SIG-M5 treated with dmso at 0.1 percent for 504 hours (cell line): ENCODE data around the gene RHOU.
A peak's percentile ranks its signal among the peaks of the same experiment; 100 is the strongest.
"Not testable (repeated sequence)": the region's sequence is repeated elsewhere in the genome, so short reads cannot be mapped to it uniquely, and the experiment has no call there.

Experiments
- DNase-seq: peaks from one replicate; lab custom pipeline; 2025; ENCODE audit not compliant: unreplicated experiment; lab: John Stamatoyannopoulos, UW

RHOU gene

GRCh38 chr1:228734881-228735801, at the start of gene RHOU:
RHOU (plus strand) TSS chr1:228735479; CDS start chr1:228735743, 264 bp downstream.
- peak; percentile 76 for DNase-seq

DNA sequence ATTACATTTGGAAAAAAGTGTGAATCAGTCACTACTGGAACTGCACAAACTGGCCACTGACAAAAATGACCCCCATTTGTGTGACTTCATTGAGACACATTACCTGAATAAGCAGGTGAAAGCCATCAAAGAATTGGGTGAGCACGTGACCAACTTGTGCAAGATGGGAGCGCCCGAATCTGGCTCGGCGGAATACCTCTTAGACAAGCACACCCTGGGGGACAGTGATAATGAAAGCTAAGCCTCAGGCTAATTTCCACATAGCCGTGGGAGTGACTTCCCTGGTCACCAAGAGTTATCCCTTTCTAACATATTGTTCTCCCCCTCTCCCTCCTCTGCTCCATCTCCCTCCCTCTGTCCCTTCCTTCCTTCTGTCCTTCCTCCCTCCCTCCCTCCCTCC, 47.7 kb upstream of the RHOU start:
- no peak for DNase-seq

GRCh38 chr1:228689255-228689654, 46.0 kb upstream of the RHOU start:
- DNase-seq = no peak

- no peak for DNase-seq
These were observed 44.1 kb upstream of the RHOU start for GRCh38 chr1:228691211-228691610.

- DNase-seq = peak; percentile 35
These were observed 43.4 kb upstream of the RHOU start for GRCh38 chr1:228691926-228692325.

- not testable (repeated sequence) for DNase-seq
These were observed 40.8 kb upstream of the RHOU start for GRCh38 chr1:228694447-228694846.

GRCh38 chr1:228695015-228695955, 40.0 kb upstream of the RHOU start:
- no peak for DNase-seq

DNA sequence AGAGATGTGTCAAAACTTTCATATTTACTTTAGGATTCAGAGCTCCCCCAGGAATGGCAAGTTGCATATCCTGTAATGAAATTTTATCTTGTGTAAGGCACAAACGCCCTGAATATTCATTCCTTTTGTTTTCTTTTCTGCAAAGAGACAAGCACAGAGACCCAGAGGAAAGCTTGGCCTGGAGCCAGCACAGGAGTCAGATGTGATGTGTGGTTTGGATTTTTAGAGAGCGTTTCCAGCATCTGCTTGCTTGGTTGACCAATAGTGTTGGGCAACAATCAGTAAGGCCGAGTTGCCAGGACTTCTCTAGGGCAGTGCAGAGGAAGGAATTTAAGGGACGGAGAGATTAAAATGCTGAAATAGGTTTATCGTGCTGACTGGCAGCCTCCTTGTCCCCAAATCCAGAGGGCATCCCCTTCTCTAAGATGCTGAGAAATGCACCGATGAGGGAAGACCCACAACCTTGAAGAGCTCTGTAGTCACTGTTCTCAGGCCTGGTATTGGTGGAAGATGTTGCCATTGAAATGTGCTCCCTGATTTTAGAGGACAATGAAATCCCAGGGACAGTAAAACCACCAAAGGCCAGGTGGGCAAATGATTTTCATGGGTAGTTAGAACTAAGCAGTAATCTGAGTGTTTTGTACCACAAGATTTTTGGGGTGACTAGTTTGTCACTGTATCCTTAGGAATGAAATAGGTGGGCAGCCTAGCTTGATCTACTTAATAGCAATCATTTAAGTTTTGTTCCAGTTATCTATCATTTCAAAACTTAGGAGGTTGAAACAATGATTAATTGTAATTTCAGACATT, 37.9 kb upstream of the RHOU start:
- DNase-seq = peak; percentile 35

DNA sequence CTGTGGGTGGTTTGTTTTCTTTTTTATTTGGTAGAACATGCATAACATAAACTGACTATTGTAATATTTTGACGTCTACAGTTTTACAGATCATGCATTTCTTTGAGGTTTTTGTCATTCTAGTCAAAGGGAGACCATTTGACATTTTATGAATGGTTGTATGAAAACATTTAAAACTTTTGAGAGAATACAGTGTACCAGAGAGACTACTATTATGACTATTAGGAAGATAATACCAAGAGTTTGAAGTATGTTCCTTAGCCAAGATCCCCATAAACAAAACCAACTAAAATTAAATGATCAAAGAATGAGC, 37.3 kb upstream of the RHOU start:
- no peak for DNase-seq

DNA sequence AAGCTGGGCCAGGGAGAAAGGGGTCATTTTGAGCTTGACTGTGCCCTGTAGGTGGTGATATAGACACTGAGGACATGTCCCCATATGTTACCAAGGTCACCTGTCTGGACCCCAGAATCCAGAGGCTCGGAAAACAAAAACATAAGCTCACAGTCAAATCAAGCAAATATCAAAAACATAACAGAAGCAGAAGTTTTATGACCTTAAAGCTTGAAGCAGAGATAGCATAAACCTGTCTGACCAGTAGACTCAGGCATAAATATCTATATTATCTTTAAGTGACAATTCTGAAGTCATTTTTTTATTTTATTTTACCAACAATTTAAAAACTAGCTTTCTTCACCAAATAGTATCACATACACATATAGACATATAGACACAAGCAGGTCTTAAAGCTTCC, 32.8 kb upstream of the RHOU start:
- DNase-seq = no peak

GRCh38 chr1:228706305-228706704, 29.0 kb upstream of the RHOU start:
- no peak for DNase-seq

GRCh38 chr1:228717081-228717480, 18.2 kb upstream of the RHOU start:
- no peak for DNase-seq

GRCh38 chr1:228721407-228721806, 13.9 kb upstream of the RHOU start:
- DNase-seq = peak; percentile 67

GRCh38 chr1:228723287-228723686, 12.0 kb upstream of the RHOU start:
- DNase-seq = no peak

DNA sequence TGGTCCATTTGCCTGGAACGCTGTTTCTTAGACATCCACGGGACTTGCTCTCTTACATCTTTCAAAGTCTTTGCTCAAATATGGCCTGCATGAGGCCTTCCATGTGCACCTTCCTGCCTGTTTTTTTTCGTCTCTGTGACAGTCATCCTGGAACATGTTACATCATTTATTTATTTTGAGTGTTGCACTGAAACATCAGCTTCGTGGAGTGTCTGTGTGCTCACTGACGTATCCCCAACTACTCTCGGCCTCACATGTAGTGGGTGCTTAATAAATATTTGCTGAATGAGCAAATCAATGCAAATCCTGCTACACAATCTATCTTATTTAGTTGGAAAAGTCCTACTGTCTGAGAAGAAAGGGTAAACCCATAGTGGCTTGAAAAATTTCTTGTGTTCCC, 11.4 kb upstream of the RHOU start:
- DNase-seq = no peak

- no peak for DNase-seq
These were observed 10.1 kb upstream of the RHOU start for GRCh38 chr1:228725178-228725577.

DNA sequence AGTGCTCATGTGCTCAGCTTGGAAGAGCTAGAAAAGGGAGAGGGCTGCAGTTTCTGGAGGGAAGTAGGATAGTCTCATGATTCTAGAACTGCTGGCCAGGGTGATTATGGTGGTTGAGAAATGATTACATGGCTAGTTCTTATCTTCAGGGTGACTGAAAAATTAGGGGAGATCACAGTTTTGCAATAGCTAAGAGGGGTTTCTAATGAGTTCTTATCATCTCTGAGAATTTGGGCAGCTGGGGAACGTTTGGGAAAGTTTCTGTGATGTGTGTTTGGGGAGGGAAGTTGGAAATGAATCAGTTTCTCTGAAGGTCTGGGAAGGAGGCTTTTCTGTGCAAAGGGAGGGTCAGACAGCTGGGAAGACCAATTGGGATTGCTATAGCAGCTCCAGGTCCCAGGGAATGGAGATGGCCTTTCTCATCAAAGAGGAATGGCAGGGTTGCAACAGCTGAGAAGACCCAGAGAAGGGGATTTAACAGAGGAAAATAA, 7.6 kb upstream of the RHOU start:
- no peak for DNase-seq

DNA sequence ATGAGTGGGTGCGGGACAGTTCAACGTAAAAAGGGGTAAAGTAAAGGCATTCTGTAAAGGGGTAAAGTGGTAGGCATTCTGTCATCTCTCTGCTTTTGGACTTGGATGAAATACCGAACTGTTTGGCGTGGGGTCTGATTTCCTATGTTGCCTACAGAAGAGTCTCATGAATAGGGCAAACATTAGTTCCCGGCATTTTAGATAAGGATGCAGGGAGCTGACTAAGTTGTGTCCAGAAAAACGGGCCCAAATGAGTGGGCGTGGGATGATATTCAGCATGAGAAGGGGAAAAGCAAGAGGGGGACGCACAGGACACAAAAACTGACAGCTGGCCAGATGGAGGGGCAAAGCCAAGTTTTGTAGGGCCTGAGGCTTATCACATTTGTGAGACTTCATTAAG, 2.9 kb upstream of the RHOU start:
- no peak for DNase-seq

- no peak for DNase-seq
These were observed 1.7 kb upstream of the RHOU start for GRCh38 chr1:228733576-228733975.

GRCh38 chr1:228735871-228736586, 750 bp downstream of the RHOU start:
- DNase-seq = peak; percentile 34
